IMR-90 (cell line): Measurements from ENCODE around the gene STAT4. TPM values are rescaled to one million over a fixed set of nuclear protein-coding genes. Genes with fewer than 3 reads are reported as not detected.

Experiments
- ATAC-seq: fragments of 200-7000 bp; cut with Tn5 transposase; 2 replicates; pipeline ENCODE4 v1.9.1; 2020; ENCODE audit warnings: low read depth, mild to moderate bottlenecking, moderate library complexity
- BruUV-seq: library from RNA; stranded (reverse); fragments of 400-500 nt; replicated peaks from 2 replicates; lab custom pipeline; 2021; lab: Mats Ljungman, UMichigan
- CTCF ChIA-PET: fragments of 300-600 bp; formaldehyde crosslinking; extraction: SDS; loops from one replicate; lab custom pipeline; 2021; ENCODE audit warnings: antibody characterized with exemption; lab: Yijun Ruan, JAX
- POLR2A ChIA-PET: fragments of 300-600 bp; sonication (Branson Sonifier 250); formaldehyde crosslinking; loops from one replicate; lab custom pipeline; 2022; ENCODE audit warnings: antibody characterized with exemption; ENCODE audit not compliant: unreplicated experiment; lab: Charles Lee
- DNase-seq: peaks from one replicate; pipeline ENCODE4 v3.0.0; 2013
- H2AFZ ChIP-seq: replicated peaks from 2 replicates; pipeline ENCODE3; 2013; ENCODE audit warnings: low read length, mild to moderate bottlenecking; ENCODE audit not compliant: poor library complexity
- H2AK5ac ChIP-seq: 2 replicates; pipeline ENCODE4 v1.6.1; 2013; ENCODE audit warnings: low read depth, low read length, inconsistent platforms
- H2AK9ac ChIP-seq: replicated peaks from 2 replicates; pipeline ENCODE3; 2013; ENCODE audit warnings: mild to moderate bottlenecking, low read depth, low read length, moderate library complexity; ENCODE audit not compliant: poor library complexity
- H2BK120ac ChIP-seq: 2 replicates; pipeline ENCODE4 v1.6.1; 2013; ENCODE audit warnings: low read depth, low read length, inconsistent platforms
- H2BK15ac ChIP-seq: 3 replicates; pipeline ENCODE4 v1.6.1; 2013; ENCODE audit warnings: low read depth, low read length, inconsistent platforms
- H2BK20ac ChIP-seq: 2 replicates; pipeline ENCODE4 v1.6.1; 2013; ENCODE audit warnings: low read depth, mild to moderate bottlenecking, inconsistent platforms, low read length, moderate library complexity
- H2BK5ac ChIP-seq: 2 replicates; pipeline ENCODE4 v1.6.1; 2013; ENCODE audit warnings: mild to moderate bottlenecking, low read depth, low read length, inconsistent platforms; ENCODE audit not compliant: poor library complexity, severe bottlenecking
- H3K14ac ChIP-seq: replicated peaks from 2 replicates; pipeline ENCODE4 v1.6.1; 2013; ENCODE audit warnings: low read depth, low read length, inconsistent platforms
- H3K18ac ChIP-seq: 2 replicates; pipeline ENCODE4 v1.6.1; 2013; ENCODE audit warnings: low read depth, low read length, control low read depth
- H3K23ac ChIP-seq: 2 replicates; pipeline ENCODE4 v1.6.1; 2013; ENCODE audit warnings: low read depth, low read length, inconsistent platforms
- H3K27ac ChIP-seq: 2 replicates; pipeline ENCODE4 v1.5.1; 2013; ENCODE audit warnings: mild to moderate bottlenecking, control low read depth, low read length; ENCODE audit not compliant: insufficient read depth
- H3K27me3 ChIP-seq: 2 replicates; pipeline ENCODE4 v1.6.1; 2013; ENCODE audit warnings: low read length; ENCODE audit not compliant: control insufficient read depth, insufficient read depth
- H3K36me3 ChIP-seq: 2 replicates; pipeline ENCODE4 v1.6.1; 2013; ENCODE audit warnings: low read length, mixed read lengths; ENCODE audit not compliant: control insufficient read depth, insufficient read depth
- H3K4ac ChIP-seq: 2 replicates; pipeline ENCODE4 v1.6.1; 2013; ENCODE audit warnings: low read depth, low read length, inconsistent platforms
- H3K4me1 ChIP-seq: 2 replicates; pipeline ENCODE4 v1.6.1; 2013; ENCODE audit warnings: low read length, mixed read lengths; ENCODE audit not compliant: control insufficient read depth, insufficient read depth
- H3K4me2 ChIP-seq: 2 replicates; pipeline ENCODE4 v1.6.1; 2013; ENCODE audit warnings: low read depth, mild to moderate bottlenecking, control low read depth, low read length, moderate library complexity
- H3K4me3 ChIP-seq: 2 replicates; pipeline ENCODE4 v1.5.1; 2013; ENCODE audit warnings: low read depth, mild to moderate bottlenecking, control low read depth, low read length, moderate library complexity; ENCODE audit not compliant: insufficient read depth
- H3K56ac ChIP-seq: 2 replicates; pipeline ENCODE4 v1.6.1; 2013; ENCODE audit warnings: low read length, inconsistent platforms; ENCODE audit not compliant: insufficient read depth; ENCODE audit errors: extremely low read depth
- H3K79me1 ChIP-seq, 2 experiments: 2 replicates each; pipeline ENCODE4 v1.6.1; 2013; ENCODE audit warnings: low read length in 2 of 2, inconsistent platforms in 1 of 2, low read depth in 1 of 2
- H3K9ac ChIP-seq: 2 replicates; pipeline ENCODE4 v1.6.1; 2013; ENCODE audit warnings: low read depth, low read length, control low read depth
- H3K9me1 ChIP-seq: 2 replicates; pipeline ENCODE4 v1.6.1; 2013; ENCODE audit warnings: low read length, inconsistent platforms; ENCODE audit not compliant: insufficient read depth
- H3K9me3 ChIP-seq: 2 replicates; pipeline ENCODE4 v1.6.1; 2013; ENCODE audit warnings: low read length; ENCODE audit not compliant: control insufficient read depth, insufficient read depth
- H4K20me1 ChIP-seq: 2 replicates; pipeline ENCODE4 v1.6.1; 2013; ENCODE audit warnings: low read length, inconsistent platforms; ENCODE audit not compliant: insufficient read depth
- H4K5ac ChIP-seq: 2 replicates; pipeline ENCODE4 v1.6.1; 2013; ENCODE audit warnings: mild to moderate bottlenecking, low read depth, low read length, control low read depth
- H4K8ac ChIP-seq, 2 experiments: 2 replicates each; pipeline ENCODE4 v1.6.1; 2013; ENCODE audit warnings: low read depth in 2 of 2, low read length in 2 of 2, control low read depth in 1 of 2, inconsistent platforms in 1 of 2
- H4K91ac ChIP-seq: 2 replicates; pipeline ENCODE4 v1.6.1; 2013; ENCODE audit warnings: low read depth, low read length, inconsistent platforms; ENCODE audit not compliant: insufficient read depth
- BHLHE40 ChIP-seq: fragments of 150-350 bp; IDR thresholded peaks from 2 replicates; pipeline ENCODE4 v1.6.1; 2016; ENCODE audit warnings: mild to moderate bottlenecking, low read depth, low read length
- CEBPB ChIP-seq: IDR thresholded peaks from 2 replicates; pipeline ENCODE4 v1.6.1; 2012; ENCODE audit warnings: low read depth, low read length, improper control_type of control experiment
- CHD1 ChIP-seq: IDR thresholded peaks from 2 replicates; pipeline ENCODE4 v1.6.1; 2012; ENCODE audit warnings: low read depth, low read length, improper control_type of control experiment
- FOS ChIP-seq: fragments of 150-350 bp; IDR thresholded peaks from 2 replicates; pipeline ENCODE4 v1.6.1; 2016; ENCODE audit warnings: low read depth, low read length
- MAFK ChIP-seq: IDR thresholded peaks from 2 replicates; pipeline ENCODE4 v1.6.1; 2012; ENCODE audit warnings: low read depth, low read length, improper control_type of control experiment
- MAZ ChIP-seq: IDR thresholded peaks from 2 replicates; pipeline ENCODE4 v1.6.1; 2012; ENCODE audit warnings: low read depth, mild to moderate bottlenecking, low read length, improper control_type of control experiment, moderate library complexity, borderline replicate concordance
- MXI1 ChIP-seq: IDR thresholded peaks from 2 replicates; pipeline ENCODE4 v1.6.1; 2012; ENCODE audit warnings: low read depth, mild to moderate bottlenecking, low read length, moderate library complexity, borderline replicate concordance
- POLR2A ChIP-seq: IDR thresholded peaks from 2 replicates; pipeline ENCODE4 v1.6.1; 2012; ENCODE audit warnings: mild to moderate bottlenecking, low read depth, low read length
- RAD21 ChIP-seq: IDR thresholded peaks from 2 replicates; pipeline ENCODE4 v1.6.1; 2012; ENCODE audit warnings: low read length, improper control_type of control experiment
- RFX5 ChIP-seq: IDR thresholded peaks from 2 replicates; pipeline ENCODE4 v1.8.0; 2012; ENCODE audit warnings: low read depth, mild to moderate bottlenecking, low read length, moderate library complexity
- SMC3 ChIP-seq: fragments of 150-350 bp; IDR thresholded peaks from 2 replicates; pipeline ENCODE4 v1.6.1; 2016; ENCODE audit warnings: low read depth, mild to moderate bottlenecking, antibody characterized with exemption, low read length, moderate library complexity
- whole genome bisulfite sequencing, 2 experiments: methylation state at CpG; one replicate each; pipeline versions ENCODE4 v1.1.5 to v1.1.7; 2013; ENCODE audit warnings: missing lambda C conversion rate in 2 of 2; ENCODE audit not compliant: insufficient read length in 1 of 2; ENCODE audit errors: extremely low coverage in 2 of 2; 5-methylcytosine and 5-hydroxymethylcytosine counted together
- dilution Hi-C: fragments of 300-500 bp; cut with HindIII; formaldehyde crosslinking; loops from one replicate; pipeline ENCODE4 v1.14.3; 2018; ENCODE audit warnings: low sequenced_read_pairs; ENCODE audit not compliant: unreplicated experiment
- in situ Hi-C: fragments of 300-500 bp; cut with MboI; formaldehyde crosslinking; loops from 3 replicates; pipeline ENCODE4 v1.14.3; 2019; ENCODE audit warnings: low sequenced_read_pairs, inconsistent platforms, mixed read lengths
- intact Hi-C: fragments of 100-400 bp; cut with micrococcal nuclease; formaldehyde crosslinking; loops from 2 replicates; pipeline ENCODE4 v1.10.0; 2022
- polyA plus RNA-seq, 3 experiments: library from polyadenylated mRNA; depleted of rRNA; stranded (reverse); fragments of >200 nt; gene quantifications; 2 replicates each; pipeline ENCODE4 v1.2.3, GENCODE V29; 2012; ENCODE audit warnings: low replicate concordance in 1 of 3
- total RNA-seq: library from RNA; depleted of rRNA; stranded (reverse); fragments of >200 nt; gene quantifications from 2 replicates; pipeline ENCODE4 v1.2.3, GENCODE V29; 2012
- TF ChIP-seq, protein P1 (sequence below): fragments of 150-350 bp; IDR thresholded peaks from 2 replicates; pipeline ENCODE4 v1.6.1; 2016; ENCODE audit warnings: low read depth, mild to moderate bottlenecking, low read length, moderate library complexity, borderline replicate concordance
- TF ChIP-seq, protein P2 (sequence below): conservative IDR thresholded peaks from 2 replicates; pipeline ENCODE4 v1.5.1; 2012; ENCODE audit warnings: mild to moderate bottlenecking, low read depth, low read length, improper control_type of control experiment

Gene STAT4
- total and polyA plus RNA-seq, 2 of the 4 experiments (the other 2 are of a cell fraction): 0.36 to 0.48 TPM

DNA sequence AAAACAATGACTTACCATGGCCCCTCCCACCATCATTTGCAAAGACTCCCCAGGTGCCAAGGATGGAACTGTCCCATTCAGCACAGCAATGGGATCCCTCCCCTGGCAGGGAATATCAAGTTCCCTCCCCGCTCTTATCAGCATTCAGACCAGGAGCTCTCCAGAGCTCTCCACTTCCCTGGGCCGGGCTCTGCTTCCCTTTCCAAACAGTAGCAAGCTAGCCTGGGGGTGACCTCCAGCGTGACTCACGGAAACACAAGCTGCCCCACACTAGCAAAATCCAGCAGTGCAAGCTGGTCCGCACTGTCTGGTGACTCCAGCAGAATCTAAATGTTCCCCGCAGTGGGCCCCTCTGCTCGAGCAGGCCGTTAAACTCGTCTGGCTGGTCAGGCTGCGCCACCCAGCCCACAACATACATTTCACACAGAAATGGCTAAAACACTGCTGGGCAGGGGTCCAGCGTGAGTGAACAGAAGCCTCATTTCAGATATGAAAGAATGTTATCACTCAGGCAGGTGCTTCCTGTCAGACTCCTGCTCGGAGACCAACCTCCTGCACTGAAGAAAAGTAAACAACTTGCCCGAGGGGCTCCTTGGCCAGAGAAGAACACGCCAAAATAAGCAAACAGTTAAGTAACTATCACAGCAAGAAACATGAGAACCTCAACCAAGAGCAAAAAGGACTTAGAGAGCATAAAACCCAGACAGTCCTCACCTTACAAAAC is 170.7 kb downstream of the STAT4 start:
- H2BK120ac ChIP-seq: no peak overlapping the region
- H3K9me3 ChIP-seq: no peaks in the 10 kb centered on the region
- no peak overlapping the region for H3K9ac ChIP-seq
- H3K4me3 ChIP-seq: no peak overlapping the region
- H2AK9ac ChIP-seq: no peak overlapping the region
- dilution Hi-C loops: no loop called here
- H2BK5ac ChIP-seq: no peak overlapping the region
- POLR2A ChIA-PET: no interaction called here
- WGBS, 2 experiments: 7% methylated on average over 3 of the region's 14 CpGs; no CpG with 5 or more reads in 1 of the 2 experiments
- TF ChIP-seq RAD21 (0 out of 2 replicates have a peak, but pooled peaks have one; percentile 15), CEBPB (0 out of 2 replicates have a peak, but pooled peaks have one; percentile 16), BHLHE40 (peak; percentile 80), SMC3 (0 out of 2 replicates have a peak, but pooled peaks have one; percentile 2), RFX5 (no peak), MAZ (peak; percentile 32; the same call in 1 of the 2 replicates), CHD1 (no peak), MXI1 (0 out of 2 replicates have a peak, but pooled peaks have one; percentile 21), MAFK (peak; percentile 23; the same call in 1 of the 2 replicates), POLR2A (no peak), FOS (peak; percentile 74)
- TF ChIP-seq, protein P1, sequence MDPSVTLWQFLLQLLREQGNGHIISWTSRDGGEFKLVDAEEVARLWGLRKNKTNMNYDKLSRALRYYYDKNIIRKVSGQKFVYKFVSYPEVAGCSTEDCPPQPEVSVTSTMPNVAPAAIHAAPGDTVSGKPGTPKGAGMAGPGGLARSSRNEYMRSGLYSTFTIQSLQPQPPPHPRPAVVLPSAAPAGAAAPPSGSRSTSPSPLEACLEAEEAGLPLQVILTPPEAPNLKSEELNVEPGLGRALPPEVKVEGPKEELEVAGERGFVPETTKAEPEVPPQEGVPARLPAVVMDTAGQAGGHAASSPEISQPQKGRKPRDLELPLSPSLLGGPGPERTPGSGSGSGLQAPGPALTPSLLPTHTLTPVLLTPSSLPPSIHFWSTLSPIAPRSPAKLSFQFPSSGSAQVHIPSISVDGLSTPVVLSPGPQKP: no peak
- TF ChIP-seq, protein P2, sequence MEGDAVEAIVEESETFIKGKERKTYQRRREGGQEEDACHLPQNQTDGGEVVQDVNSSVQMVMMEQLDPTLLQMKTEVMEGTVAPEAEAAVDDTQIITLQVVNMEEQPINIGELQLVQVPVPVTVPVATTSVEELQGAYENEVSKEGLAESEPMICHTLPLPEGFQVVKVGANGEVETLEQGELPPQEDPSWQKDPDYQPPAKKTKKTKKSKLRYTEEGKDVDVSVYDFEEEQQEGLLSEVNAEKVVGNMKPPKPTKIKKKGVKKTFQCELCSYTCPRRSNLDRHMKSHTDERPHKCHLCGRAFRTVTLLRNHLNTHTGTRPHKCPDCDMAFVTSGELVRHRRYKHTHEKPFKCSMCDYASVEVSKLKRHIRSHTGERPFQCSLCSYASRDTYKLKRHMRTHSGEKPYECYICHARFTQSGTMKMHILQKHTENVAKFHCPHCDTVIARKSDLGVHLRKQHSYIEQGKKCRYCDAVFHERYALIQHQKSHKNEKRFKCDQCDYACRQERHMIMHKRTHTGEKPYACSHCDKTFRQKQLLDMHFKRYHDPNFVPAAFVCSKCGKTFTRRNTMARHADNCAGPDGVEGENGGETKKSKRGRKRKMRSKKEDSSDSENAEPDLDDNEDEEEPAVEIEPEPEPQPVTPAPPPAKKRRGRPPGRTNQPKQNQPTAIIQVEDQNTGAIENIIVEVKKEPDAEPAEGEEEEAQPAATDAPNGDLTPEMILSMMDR: no peak
- H3K4ac ChIP-seq: no peak overlapping the region
- peak overlapping the region; percentile 0; the same call in 1 of the 2 replicates for H3K27ac ChIP-seq
- no peak overlapping the region for H4K8ac ChIP-seq
- no peak overlapping the region for H4K91ac ChIP-seq
- peaks cover 19% of the 10 kb centered on the region for H3K9me1 ChIP-seq
- no peak overlapping the region for H3K56ac ChIP-seq
- H2AFZ ChIP-seq: no peak overlapping the region
- CTCF ChIA-PET: interaction anchor here (0.6 kb wide), 1 partner anchor 533 kb away, joined by 3 read pairs; no protein-coding TSS in a partner anchor
- no peak overlapping the region for H3K18ac ChIP-seq
- H4K20me1 ChIP-seq: peaks cover 42% of the 10 kb centered on the region
- BruUV-seq: no TSS peak
- H3K4me2 ChIP-seq: peak overlapping the region; percentile 62
- H3K23ac ChIP-seq: no peak overlapping the region
- H2BK15ac ChIP-seq: no peak overlapping the region
- ATAC-seq (peak; percentile 87), DNase-seq (peak; percentile 96)
- peaks cover 5% of the 10 kb centered on the region for H3K4me1 ChIP-seq
- H2AK5ac ChIP-seq: no peak overlapping the region
- intact Hi-C loops: loop anchor here (1.0 kb wide), 1 partner anchor 199 kb away; no protein-coding TSS in a partner anchor
- no peak overlapping the region for H3K14ac ChIP-seq
- peaks cover 0 to 24% of the 10 kb centered on the region in 2 experiments; a peak in 3 of 4 replicates for H3K79me1 ChIP-seq
- in situ Hi-C loops: no loop called here
- no peak overlapping the region for H2BK20ac ChIP-seq
- H3K27me3 ChIP-seq: no peaks in the 10 kb centered on the region
- peaks cover 53% of the 10 kb centered on the region for H3K36me3 ChIP-seq
- H4K5ac ChIP-seq: no peak overlapping the region
